G401.6 (cell line): ENCODE data around the gene NRXN3.

Experiments used
- FAIRE-seq: peaks from 2 replicates; lab custom pipeline; 2012; peaks lifted over from hg19 to GRCh38; lab: Jason Lieb, UNC

NRXN3 gene

DNA sequence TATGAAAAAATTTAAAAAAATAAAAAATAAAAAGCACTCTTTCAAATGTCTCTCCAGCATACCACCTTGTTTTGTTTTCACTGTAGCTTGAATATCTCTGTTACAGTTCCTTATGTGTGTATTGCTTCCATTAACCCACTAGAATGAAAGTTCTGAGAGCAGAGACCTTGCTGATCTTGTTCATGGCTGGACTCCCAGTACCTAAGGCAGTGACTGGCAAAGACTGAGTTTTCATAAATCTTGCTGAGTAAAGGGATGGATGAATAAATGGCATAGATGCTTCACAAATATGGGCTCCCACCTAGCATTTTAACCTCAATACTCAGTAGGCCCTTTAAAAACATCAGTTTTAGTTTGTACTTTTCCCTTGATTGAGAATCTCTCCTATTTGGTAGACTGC, 1125.2 kb downstream of the NRXN3 start:
- FAIRE-seq: no peak

DNA sequence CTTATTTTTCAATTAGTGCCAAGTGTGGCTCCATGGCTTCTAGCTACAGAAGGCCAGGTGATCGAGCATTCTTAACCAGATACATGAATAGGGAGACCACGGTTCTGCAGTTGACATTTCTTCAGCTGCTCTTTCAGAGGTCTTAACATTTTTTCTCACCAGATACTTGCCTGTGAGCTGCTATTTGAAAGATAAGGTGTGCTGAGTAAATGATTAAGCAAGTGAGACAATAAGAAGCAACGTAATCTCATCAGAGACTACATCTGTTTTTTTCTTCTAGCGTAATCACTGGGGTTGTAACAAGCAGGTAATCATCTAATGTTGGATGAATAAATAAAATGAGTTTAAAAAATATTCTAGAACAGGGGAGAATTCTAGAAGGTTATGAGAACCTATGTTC, 1128.2 kb downstream of the NRXN3 start:
- FAIRE-seq: no peak

DNA sequence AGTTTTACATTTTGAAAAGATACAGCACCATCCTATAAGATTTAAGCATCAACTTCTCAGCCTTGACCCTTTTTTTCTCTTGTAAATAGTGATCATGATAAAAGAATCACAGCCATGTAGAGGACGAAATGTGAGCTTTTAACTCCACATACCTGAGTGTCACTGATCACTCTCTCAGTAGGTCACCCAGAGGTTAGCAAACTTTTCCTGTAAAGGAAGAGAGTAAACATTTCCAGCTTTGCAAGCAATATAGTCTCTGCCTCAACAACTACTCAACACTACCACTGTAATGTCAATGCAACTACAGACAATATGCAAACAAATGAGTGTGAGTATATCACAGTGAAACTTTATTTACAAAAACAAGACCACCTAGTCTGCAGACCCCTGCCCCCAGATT, 1129.0 kb downstream of the NRXN3 start:
- FAIRE-seq: no peak

DNA sequence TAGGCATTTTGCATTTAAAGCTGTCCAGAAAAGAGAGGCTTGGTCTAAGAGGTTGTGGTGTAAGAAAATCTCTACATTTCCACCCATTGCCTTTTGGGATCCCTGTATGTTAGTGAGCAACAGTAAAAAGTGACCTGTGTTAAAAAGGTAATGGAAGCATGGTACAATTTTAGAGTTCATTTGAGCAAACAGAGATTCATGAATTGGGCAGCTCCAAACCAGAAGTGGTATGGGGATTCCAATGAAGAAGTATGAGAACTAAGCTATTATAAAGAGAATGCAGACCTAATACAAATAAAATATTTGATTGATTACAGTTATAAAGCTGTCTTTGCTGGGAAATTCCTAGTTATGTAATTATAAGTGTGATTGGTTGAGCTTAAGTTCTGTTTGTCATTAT, 1134.1 kb downstream of the NRXN3 start:
- no peak for FAIRE-seq

DNA sequence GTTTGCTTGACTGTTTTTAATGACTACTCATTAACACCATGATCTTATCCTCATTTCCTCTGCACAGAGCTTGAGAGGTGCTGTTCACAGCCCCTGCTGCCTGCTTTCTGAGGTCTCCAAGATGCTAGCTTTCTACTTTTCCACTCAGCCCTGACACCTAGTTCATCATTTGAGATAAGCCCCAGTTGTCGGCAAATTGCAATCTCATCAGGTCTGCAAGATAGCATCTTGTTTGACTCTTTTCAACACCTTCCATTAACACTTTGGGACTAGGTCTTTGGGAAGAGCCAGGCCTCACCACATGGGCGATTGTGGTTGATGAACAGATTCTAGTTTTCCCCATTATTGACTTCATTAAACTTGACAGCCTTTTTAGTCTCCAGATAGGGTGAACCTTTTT, 1136.4 kb downstream of the NRXN3 start:
- FAIRE-seq: no peak

DNA sequence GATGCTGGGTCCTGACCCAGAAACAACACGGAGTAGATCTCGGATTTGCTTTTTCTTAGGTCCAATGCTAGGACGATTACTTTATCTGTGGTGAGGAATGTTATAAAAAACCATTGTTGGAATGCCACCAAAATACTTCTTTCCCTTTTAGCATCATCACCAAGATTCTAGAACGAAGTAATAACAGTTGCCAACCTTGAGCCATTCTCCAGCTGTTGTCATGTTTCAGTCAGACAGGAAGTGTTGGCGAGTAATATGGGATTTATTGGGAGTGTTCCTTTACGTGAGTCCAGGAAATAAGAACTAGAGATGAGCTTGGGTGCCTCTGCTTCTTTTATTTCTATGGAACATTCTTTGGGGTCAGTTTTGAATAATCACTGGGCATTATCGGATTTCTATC, 1148.2 kb downstream of the NRXN3 start:
- no peak for FAIRE-seq

DNA sequence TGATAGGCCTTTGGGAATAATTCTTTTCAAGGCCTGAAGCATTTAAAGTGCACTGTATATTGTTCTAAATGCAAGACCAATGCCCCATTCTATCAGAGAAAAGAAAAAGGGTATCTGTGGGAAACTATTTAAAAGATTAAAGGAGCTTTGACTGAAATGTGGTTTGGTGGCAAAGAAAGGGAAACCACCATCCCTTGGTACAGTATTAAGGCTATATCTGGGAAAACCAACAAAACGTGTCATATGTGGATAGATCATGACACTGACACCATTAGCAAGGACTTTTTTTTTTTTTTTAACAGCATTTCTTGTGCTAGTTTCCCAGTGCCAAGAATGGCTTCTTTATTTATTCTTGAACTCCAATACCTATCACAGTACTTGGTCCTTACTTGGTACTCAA, 1150.4 kb downstream of the NRXN3 start:
- FAIRE-seq: no peak

DNA sequence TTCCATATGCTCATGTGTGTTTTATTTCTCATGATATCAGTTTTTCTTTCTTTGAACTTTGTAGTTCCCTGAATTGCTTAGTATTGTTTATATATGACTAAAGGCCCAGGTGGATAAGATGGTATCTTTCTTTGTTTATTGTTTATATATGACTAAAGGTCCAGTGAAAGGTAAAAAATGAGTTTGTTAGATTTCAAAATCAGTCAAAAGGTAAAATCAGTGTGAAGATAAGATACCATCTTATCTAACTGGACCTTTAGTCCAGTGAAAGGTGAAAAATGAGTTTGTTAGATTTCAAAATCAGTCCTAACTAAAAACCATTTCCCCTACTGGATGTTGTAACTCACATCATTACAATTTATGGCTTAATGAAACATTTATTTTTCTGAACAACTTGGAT, 1150.9 kb downstream of the NRXN3 start:
- no peak for FAIRE-seq

DNA sequence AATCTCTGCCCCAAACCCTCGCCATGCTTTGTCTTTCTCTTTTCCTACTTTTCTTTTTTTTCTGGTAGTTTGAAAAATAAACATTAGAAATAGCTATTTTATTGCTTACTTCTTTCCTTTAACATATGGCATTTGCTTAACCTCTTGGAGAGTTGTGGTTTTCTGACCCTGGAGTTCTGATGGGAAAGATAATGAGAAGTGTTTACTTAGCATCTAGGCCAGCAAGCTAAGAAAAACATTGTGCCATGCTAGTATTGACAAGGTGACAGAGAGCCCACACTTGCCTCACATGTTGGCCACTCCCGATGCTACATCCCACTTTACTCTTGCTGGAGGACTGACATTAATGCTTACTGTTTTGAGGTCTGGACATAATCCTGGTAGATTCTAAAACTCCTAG, 1154.9 kb downstream of the NRXN3 start:
- no peak for FAIRE-seq

DNA sequence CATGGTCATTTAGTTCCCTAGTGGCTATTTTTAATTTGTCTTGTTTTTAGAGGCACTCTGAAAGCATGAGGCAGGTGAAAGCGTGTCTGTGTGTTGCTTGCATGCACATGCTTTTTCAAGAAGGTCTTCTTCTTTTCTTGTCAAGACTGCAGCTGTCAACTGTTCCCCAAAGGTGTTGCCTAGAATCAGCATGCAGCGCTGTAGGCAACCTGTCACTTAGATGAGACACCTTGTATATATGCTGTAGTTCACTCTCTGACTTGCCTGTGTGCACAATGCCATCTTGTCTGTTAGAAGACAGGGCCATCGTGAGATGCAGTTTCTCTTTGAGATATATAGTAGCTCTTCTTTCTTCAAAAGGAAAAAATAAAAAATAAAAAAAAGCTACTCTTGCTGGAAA, 1155.4 kb downstream of the NRXN3 start:
- FAIRE-seq: no peak

DNA sequence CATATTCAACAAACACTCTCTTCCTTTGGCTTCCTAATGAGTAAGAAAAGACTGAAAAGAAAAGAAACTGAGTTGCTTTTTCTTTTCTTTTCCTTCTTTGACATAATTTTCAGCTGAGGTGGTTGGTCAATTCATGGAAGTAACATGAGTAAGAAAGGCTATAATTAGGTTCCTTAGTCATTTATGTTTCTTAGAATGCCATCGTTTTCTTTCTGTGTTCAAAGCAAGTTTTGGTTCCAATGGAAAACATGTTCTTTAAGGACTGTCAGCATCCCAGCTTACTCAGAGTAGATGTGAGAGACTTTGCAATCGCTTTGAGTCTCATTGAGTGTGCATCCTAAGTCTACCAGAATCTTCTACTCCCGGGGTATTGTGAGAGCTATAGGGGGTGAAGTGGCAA, 1158.7 kb downstream of the NRXN3 start:
- FAIRE-seq: no peak

DNA sequence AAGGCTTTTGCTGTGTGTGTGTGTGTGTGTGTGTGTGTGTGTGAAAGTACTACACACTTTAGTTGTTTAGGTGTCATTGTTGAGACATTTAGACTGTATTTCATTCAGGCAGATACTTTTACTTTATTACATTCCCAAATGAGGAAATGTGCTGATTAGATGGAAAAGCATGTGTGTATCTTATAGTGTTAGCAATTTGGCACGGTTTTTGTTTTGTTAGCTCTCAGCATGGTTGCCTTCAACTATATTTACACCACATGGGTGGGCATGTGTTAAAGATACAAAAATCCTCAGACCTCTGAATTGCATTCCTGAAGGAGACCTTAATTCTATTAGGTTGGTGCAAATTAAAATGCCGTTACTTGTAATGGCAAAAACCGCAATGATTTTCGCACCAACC, 1161.7 kb downstream of the NRXN3 start:
- no peak for FAIRE-seq

DNA sequence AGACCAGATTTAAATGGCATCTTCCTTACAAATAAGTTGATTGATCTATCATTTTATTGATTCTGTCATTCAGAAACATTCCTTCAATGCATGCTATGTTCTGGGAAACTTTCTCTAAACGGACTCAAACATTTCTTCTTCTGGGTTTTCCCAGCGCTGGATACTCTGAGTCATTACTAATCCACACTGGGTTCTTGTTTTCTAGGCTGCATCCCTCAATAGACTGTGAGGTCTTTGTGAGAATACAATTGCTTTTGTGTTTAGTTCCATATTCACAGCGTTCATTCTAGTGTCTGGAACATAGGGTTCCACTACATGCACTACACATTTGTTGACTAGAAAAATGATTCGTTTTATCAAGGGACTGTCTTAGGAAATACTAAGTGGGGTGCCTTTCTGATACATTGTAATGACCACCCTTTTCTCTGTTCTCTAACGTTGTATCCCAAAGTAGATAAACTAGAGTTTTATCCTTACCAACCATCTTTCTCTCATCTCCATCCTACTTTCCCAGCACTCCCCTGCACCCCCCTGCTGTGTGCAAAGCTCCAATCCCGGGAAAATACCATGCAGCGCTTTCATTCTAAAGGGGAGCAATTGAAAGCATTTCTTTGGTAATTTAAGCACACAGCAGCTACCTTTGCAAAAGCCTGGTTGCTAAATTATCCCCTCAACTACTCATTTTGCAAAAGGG, 1162.5 kb downstream of the NRXN3 start:
- no peak for FAIRE-seq

DNA sequence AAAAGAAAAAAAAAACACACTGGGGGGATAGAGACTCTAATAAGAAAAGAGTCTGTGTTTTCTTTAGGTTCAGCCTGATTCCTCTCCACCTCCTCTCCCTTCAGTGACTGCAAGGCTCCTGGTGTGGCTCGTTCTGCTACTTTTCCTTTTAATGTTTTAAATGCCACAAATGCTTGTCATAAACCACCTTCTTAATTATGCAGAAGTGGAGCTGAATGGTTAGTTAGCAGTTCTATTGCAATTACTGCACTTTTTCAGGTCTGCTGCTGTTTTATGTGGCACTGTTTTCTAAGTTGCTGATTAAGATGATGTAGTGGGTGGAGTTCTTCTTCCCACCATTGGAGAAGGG, 1163.0 kb downstream of the NRXN3 start:
- no peak for FAIRE-seq

DNA sequence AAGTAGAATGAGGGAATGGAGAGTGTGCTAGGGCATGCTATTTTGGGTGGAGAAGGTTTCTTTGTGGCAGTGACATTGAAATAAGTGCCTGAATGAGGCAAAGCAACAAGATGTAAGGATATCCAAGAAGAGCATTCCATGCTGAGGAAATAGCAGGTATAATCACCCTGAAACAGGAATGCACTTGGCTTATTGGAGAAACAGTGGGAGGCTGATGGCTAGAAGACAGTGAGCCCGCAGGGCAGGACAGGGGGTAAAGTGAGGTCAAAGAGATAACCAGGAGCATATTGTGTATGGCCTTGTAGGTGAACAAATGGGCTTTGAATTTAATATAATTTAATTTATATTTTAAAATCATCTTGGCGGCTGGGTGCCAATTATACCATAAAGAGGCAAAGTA, 1164.1 kb downstream of the NRXN3 start:
- no peak for FAIRE-seq

DNA sequence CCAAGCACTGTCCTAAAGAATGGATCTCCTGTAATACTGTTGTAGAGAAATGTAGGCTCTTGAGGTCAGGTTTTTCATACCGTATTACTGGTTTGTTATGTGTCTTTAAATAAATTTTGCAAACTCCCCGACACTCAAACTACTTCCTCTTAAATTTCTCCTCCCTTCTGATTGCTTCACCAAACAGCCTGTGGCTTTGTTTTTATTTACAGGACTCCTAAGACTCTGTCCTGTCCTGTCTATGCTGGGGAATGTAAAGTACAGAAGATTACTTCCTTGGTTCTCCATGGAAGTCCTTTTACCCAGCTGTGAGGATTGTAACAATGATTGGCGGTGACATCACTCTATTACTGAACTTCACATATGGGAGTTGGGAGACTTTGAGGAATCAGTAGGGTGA, 1167.6 kb downstream of the NRXN3 start:
- FAIRE-seq: no peak

DNA sequence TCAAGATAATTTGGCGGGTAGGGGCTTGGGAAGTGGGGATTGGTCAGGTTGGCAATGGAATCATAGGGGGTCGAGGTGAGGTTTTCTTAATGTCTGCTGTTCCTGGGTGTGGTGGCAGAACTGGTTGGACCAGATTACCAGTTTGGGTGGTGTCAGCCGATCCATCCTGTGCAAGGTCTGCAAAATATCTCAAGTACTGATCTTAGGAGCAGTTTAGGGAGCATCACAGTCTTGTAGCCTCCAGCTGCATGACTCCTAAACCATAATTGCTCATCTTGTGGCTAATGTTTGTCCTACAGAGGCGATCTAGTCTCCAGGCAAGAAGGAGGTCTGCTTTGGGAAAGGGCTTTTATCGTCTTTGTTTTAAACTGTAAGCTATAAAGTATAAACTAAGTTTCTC, 1172.8 kb downstream of the NRXN3 start:
- no peak for FAIRE-seq

DNA sequence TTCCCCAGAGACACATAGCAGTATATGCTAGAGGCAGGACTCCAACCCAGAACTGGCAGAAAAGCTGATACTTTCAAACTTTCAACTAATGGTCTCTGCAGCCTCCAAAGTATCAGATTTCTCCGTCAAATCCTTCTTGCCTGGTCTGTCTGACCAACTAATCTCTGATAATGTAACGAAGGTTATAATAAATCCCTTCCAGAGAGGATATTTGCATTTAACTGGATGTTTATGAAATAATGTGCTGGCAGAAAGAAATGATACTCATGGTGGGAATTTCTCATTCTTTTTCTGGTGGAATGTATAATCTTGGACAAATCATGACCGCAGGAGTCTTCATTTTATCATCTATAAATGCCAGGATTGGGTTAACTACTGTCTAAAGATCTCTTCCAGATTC, 1180.8 kb downstream of the NRXN3 start:
- no peak for FAIRE-seq

DNA sequence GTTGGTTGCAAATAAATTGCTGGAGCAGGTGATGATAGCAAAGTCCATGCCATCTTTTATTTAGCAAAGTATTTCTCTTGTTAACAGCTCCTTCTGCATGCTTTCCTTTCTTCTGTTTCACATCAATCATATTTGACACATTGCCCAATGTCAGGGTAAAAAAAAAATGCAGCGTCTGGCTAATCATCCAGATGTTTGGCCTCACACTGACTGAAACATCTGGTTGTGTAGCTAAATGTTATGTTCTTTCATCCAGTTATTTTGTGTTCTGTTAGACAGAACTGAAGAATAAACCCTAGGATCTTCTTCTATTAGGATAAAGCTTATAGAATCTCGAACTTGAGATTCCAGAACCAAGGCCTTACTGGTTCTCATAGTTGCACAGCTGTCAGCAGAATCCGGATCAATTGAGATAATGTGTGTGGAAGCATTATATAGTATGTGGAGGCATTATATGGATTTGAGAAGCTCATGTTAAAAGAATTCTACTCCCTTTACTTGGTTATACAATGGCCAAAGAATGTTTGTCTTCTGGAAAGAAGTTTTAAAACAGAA, 1182.0 kb downstream of the NRXN3 start:
- no peak for FAIRE-seq

DNA sequence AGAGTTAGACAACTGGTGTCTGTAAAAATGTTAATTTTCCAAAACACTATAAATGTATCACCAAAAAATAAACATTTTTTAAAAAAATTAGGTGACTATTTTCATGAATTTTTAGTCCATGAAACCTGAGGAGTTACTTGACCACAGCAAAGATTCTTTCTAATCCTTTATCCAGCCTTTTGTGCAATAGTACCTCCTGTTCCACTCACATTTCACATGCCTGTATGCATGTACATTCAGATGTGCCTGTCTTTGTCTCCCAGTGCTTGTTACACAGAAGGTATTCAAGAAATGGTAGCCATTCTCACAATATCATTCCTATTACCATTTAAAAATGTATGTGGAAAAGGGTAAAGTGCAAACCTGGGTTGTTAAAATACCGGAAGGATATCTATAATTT, 1184.2 kb downstream of the NRXN3 start:
- FAIRE-seq: no peak

DNA sequence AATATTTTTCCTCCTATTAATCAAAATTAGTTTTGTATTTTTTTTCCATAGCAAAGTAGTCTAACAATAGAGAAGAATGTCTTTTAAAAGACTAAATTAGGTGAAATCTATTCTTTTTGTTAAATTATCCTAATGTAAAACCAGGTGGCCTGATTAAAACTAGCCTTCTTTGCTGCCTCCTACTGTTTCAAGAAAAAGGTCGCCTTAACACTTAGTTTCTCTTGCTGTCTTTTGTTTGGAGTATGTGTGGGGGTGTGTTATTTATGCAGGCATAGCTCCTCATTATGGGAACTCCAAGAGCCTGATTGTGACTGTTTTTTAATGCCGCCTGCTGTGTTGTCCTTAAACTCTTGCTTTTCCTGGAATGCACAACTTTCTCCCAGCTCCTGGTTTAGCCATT, 1185.9 kb downstream of the NRXN3 start:
- no peak for FAIRE-seq

DNA sequence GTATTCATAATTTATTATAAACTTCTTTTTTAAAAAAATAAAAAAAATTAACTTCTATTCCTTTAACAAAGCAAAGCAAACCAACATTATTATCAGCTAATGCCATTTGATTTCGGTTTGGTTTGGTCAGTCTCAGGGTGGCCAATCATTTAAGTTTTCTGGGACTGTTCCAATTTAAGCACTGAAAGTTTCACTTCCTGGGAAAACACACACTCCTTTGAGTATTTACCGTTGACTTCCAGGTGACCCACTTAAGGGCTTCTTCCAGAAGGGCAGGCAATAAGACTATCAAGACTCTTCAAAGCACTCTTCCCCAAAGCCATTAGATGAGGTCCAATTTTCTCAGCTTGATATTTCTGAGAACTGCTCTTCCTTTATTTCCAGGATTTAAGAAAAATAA, 1187.1 kb downstream of the NRXN3 start:
- FAIRE-seq: no peak

DNA sequence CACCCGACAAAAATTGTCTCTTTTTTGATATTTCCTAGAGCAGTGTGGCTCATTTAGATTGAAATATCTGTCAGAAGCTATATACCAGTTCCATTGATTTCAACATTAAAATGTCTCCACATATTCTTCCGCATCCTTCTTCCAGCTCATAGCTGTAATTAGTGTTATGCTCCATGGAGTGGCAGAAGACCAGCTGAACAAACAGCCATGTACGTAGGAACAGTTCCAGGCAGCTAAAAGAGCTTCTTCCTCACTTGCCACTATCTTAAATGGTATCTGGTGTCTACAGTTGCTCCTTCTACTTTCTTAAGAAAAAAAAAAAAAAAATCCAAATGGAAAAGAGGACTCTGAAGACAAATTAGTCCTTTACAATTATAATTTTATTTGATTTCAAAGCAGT, 1193.1 kb downstream of the NRXN3 start:
- no peak for FAIRE-seq

DNA sequence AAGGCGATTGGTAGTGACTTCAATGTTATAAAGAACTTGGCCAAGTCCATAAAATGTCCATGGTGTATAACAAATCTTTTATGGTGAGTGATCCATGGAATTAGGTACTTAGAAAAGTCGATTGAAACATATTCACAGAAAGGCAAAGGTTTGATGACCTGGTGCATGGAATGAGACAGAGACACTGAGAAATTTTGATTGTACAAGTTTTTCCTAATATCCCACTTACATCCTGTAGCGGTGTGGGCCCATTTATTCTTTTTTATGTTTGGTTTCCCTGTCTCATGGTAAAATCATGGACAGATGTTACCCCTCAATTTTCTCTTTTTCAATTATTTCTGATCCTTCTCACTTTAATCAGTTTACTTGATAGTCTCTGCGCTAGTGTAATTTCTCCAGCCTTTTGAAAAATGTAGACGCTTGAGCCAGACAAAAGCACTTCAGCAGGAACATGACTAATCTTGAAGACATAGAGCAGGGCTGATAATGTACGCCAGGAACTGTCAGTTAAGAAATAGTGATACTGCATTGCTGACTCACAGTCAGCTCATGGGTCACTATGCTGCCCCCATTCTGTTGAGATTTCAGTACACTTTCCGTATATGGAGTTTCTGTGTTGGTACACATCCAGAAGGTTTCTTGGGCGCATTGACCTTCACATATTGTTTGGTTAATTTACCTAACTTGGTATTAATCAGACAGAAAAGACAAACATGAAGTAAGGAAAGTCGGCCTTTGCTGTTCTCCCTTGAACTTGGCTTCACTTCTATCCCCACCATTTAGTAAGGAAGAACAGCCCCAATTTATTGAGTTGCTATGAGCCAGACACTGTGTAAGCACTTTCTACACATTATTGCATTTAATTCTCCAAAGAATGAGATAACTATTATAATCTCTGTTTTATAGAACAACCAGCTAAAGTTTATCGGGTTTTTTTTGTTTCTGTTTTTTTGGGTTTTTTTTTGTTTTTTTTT, 1199.5 kb downstream of the NRXN3 start:
- FAIRE-seq: no peak
